GM18520 (cell line): ENCODE results near the gene DARS1.
A peak's percentile ranks its signal among the peaks of the same experiment; 100 is the strongest.
"Not testable (repeated sequence)": the region's sequence is repeated elsewhere in the genome, so short reads cannot be mapped to it uniquely, and the experiment has no call there.

Source experiments
- ATAC-seq: cut with Tn5 transposase; IDR thresholded peaks from one replicate; pipeline ENCODE4 v1.9.1; 2021; ENCODE audit not compliant: unreplicated experiment

DARS1 gene

GRCh38 chr2:135985826-135986393, 484 bp upstream of the DARS1 start:
- peak; percentile 14 for ATAC-seq

- peak; percentile 48 for ATAC-seq
These were observed 1.0 kb downstream of the DARS1 start for GRCh38 chr2:135984199-135985017.

GRCh38 chr2:135980434-135981079, 4.9 kb downstream of the DARS1 start:
- no peak for ATAC-seq

GRCh38 chr2:135975702-135976101, 9.7 kb downstream of the DARS1 start:
- ATAC-seq, result no peak

GRCh38 chr2:135974036-135974435, 11.4 kb downstream of the DARS1 start:
- no peak for ATAC-seq

- ATAC-seq, result no peak
These were observed 15.6 kb downstream of the DARS1 start for GRCh38 chr2:135969655-135970387.

GRCh38 chr2:135965756-135966155, 19.7 kb downstream of the DARS1 start:
- no peak for ATAC-seq

GRCh38 chr2:135964404-135964803, 21.0 kb downstream of the DARS1 start:
- ATAC-seq, result not testable (repeated sequence)

- ATAC-seq, result no peak
These were observed 21.6 kb downstream of the DARS1 start for GRCh38 chr2:135963841-135964240.

- ATAC-seq, result peak; percentile 67
These were observed 22.9 kb downstream of the DARS1 start for GRCh38 chr2:135962366-135963123.

DNA sequence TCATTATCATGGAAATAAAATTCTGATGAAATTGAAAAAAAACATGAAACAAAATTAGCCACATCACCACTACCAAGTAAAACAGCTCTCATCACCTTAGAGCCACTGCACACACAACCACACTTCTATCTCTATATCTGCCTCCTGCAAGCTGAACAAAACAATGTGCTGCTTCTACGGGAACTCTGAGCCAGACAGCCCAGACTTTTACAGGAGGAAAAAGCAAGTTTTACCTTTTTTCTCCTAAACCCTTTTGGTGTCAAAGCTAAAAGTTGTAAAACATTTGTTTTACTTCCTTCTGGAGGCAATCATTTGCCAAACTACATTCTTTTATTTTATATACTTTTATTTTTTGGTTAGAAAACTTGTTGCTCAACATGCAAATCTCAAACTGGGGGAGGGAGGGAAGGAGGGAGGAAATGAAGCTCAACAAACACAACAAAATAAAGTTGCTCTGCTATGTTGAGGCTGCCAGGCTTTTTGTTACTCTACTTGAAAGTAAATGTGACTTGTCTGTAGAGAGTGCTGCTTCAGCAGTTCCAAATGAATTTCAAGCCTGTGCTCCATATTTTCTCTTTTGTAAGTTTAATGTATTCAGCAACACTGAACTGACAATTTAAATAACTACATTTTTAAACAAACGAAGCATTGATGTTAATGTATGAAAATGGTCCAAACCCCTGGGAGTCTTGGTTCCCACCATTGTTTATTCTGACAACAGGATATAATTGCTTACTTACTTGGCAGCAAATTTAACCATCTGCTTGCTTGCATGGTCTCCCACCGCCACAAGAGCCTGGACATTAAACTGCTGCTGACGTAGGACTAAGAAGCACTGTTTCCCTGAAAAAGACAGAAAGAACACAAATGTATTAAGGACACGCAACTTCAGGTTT, 24.5 kb downstream of the DARS1 start:
- no peak for ATAC-seq

- ATAC-seq, result no peak
These were observed 25.3 kb downstream of the DARS1 start for GRCh38 chr2:135960150-135960549.

- not testable (repeated sequence) for ATAC-seq
These were observed 26.5 kb downstream of the DARS1 start for GRCh38 chr2:135958927-135959326.

- no peak for ATAC-seq
These were observed 31.3 kb downstream of the DARS1 start for GRCh38 chr2:135954020-135954601.

- ATAC-seq, result no peak
These were observed 32.5 kb downstream of the DARS1 start for GRCh38 chr2:135952891-135953290.

- no peak for ATAC-seq
These were observed 34.3 kb downstream of the DARS1 start for GRCh38 chr2:135951041-135951583.

DNA sequence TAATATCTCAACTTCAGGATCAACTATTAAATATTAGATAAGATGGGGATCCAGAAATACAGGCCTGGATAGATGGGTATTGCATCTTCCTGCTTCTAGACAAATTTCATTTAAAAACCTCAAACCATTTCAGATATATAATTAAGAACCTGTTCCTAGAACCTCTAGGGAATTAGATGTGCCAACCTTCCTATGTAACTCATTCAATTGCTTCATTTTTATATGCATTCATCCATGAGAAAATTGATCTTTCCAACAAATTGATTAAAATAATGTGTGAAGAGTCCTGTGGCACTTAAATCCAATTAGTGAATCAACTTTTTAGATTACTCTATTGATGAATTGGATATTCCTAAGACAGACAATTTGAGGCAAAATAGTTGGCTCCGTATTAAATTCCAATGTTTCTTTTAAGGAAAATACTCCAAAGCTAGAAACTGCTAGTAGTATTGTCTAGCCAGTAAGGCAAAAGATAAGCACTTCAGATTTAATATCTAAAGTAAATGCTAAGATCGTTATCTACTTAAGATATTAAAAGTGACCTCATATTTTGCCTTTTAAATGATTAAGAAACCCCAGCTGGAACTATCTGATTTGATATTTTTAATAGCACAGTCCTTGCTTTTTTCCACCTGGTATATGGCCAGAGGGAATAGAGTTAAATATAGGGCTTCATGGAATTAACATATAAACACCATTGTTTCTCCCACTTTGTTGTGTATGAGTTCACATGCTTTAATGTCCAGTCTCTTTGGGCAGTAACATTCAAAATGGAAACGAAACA, 35.8 kb downstream of the DARS1 start:
- no peak for ATAC-seq

- ATAC-seq, result peak; percentile 72
These were observed 36.6 kb downstream of the DARS1 start for GRCh38 chr2:135948642-135949355.
